GM12878 (cell line): ENCODE data around the gene ANKRD33. TPM values are rescaled to one million over a fixed set of nuclear protein-coding genes. Genes with fewer than 3 reads are reported as not detected.

Experiments used
- ATAC-seq: fragments of 200-7000 bp; cut with Tn5 transposase; 3 replicates; pipeline ENCODE4 v1.9.1; 2020; ENCODE audit warnings: mild to moderate bottlenecking, moderate library complexity
- BruUV-seq: library from RNA; stranded (reverse); fragments of 400-500 nt; replicated peaks from 2 replicates; lab custom pipeline; 2021; lab: Mats Ljungman, UMichigan
- CTCF ChIA-PET: fragments of 300-600 bp; sonication (Branson Sonifier 250); formaldehyde crosslinking; extraction: SDS; loops from one replicate; lab custom pipeline; 2021; ENCODE audit warnings: inconsistent platforms; lab: Yijun Ruan, JAX
- POLR2A ChIA-PET: fragments of 350-600 bp; formaldehyde crosslinking; extraction: SDS; loops from one replicate; lab custom pipeline; 2021; ENCODE audit warnings: inconsistent platforms; lab: Charles Lee
- RAD21 ChIA-PET: fragments of 300-600 bp; sonication (Branson Sonifier 250); formaldehyde crosslinking; loops from one replicate; lab custom pipeline; 2023; ENCODE audit warnings: antibody characterized with exemption; ENCODE audit not compliant: unreplicated experiment; lab: Charles Lee
- SMC1A ChIA-PET: fragments of 300-600 bp; sonication (Branson Sonifier 250); formaldehyde crosslinking; loops from one replicate; lab custom pipeline; 2023; ENCODE audit not compliant: unreplicated experiment, uncharacterized antibody; lab: Charles Lee
- DNase-seq: peaks from one replicate; pipeline ENCODE4 v3.0.0-alpha.2; 2011; ENCODE audit warnings: low read depth, low spot score
- FAIRE-seq: peaks from 3 replicates; lab custom pipeline; 2011; peaks lifted over from hg19 to GRCh38; lab: Jason Lieb, UNC
- H2AFZ ChIP-seq: 2 replicates; pipeline ENCODE4 v1.6.0; 2011; ENCODE audit warnings: low read depth, low read length, control low read depth; ENCODE audit not compliant: control insufficient read depth
- H3K27ac ChIP-seq: 2 replicates; pipeline ENCODE4 v1.5.1; 2011; ENCODE audit warnings: control low read depth; ENCODE audit not compliant: control insufficient read depth, insufficient read depth
- H3K27me3 ChIP-seq, 2 experiments: replicated peaks in 1 of 2; 2 replicates each; pipeline versions ENCODE4 v1.6.0 to v1.6.1; 2011; ENCODE audit warnings: low read length in 1 of 2; ENCODE audit not compliant: control insufficient read depth in 2 of 2, insufficient read depth in 2 of 2
- H3K36me3 ChIP-seq, 2 experiments: 2 replicates each; pipeline ENCODE4 v1.5.1; 2011; ENCODE audit warnings: low read length in 1 of 2; ENCODE audit not compliant: control insufficient read depth in 2 of 2, insufficient read depth in 2 of 2
- H3K4me1 ChIP-seq: 2 replicates; pipeline ENCODE4 v1.6.1; 2011; ENCODE audit warnings: mild to moderate bottlenecking, low read length, moderate library complexity, mixed read lengths; ENCODE audit not compliant: control insufficient read depth, insufficient read depth
- H3K4me2 ChIP-seq: 2 replicates; pipeline ENCODE4 v1.6.0; 2011; ENCODE audit warnings: control low read depth; ENCODE audit not compliant: control insufficient read depth, insufficient read depth
- H3K4me3 ChIP-seq: fragments of 200-600 bp; sonication (generic); 2 replicates; pipeline ENCODE4 v1.5.1; 2016
- H3K79me2 ChIP-seq: 2 replicates; pipeline ENCODE4 v1.6.0; 2011; ENCODE audit warnings: low read length; ENCODE audit not compliant: control insufficient read depth, insufficient read depth
- H3K9ac ChIP-seq: 2 replicates; pipeline ENCODE4 v1.8.0; 2011; ENCODE audit warnings: low read length, control low read depth, mixed read lengths; ENCODE audit not compliant: control insufficient read depth, insufficient read depth
- H3K9me3 ChIP-seq: replicated peaks from 3 replicates; pipeline ENCODE4 v1.5.1; 2011; ENCODE audit warnings: mild to moderate bottlenecking, low read length; ENCODE audit not compliant: control insufficient read depth, insufficient read depth
- H4K20me1 ChIP-seq: 2 replicates; pipeline ENCODE4 v1.6.0; 2011; ENCODE audit not compliant: control insufficient read depth, insufficient read depth
- BHLHE40 ChIP-seq, 2 experiments: fragments of 450-650 bp in 1 of 2; IDR thresholded peaks; 2 replicates each; pipeline ENCODE4 v1.6.1; 2011 to 2017; ENCODE audit warnings: low read depth in 2 of 2, borderline replicate concordance in 1 of 2, improper control_type of control experiment in 1 of 2, low read length in 1 of 2, mild to moderate bottlenecking in 1 of 2
- CBX3 ChIP-seq: fragments of 200-600 bp; sonication (generic); IDR thresholded peaks from 2 replicates; pipeline ENCODE4 v1.6.1; 2016; ENCODE audit warnings: low read depth, borderline replicate concordance
- CTCF ChIP-seq, 3 experiments: IDR thresholded peaks in 2 of 3; conservative IDR thresholded peaks in 1 of 3; 2 replicates each; pipeline ENCODE4 v1.5.1; 2011; ENCODE audit warnings: low read depth in 3 of 3, low read length in 3 of 3, mild to moderate bottlenecking in 3 of 3, control low read depth in 2 of 3, moderate library complexity in 2 of 3, inconsistent platforms in 1 of 3, mixed read lengths in 1 of 3; ENCODE audit not compliant: control insufficient read depth in 2 of 3, insufficient read depth in 1 of 3; ENCODE audit errors: extremely low read depth in 1 of 3
- CUX1 ChIP-seq: IDR thresholded peaks from 2 replicates; pipeline ENCODE4 v1.6.1; 2012; ENCODE audit warnings: improper control_type of control experiment, low read depth, low read length; ENCODE audit not compliant: insufficient replicate concordance
- HCFC1 ChIP-seq: fragments of 150-350 bp; IDR thresholded peaks from 2 replicates; pipeline ENCODE4 v1.6.1; 2014; ENCODE audit warnings: low read length
- KDM1A ChIP-seq: fragments of 200-600 bp; sonication (generic); IDR thresholded peaks from 2 replicates; pipeline ENCODE4 v1.6.1; 2016; ENCODE audit warnings: borderline replicate concordance
- MEF2B ChIP-seq: fragments of 450-650 bp; IDR thresholded peaks from 2 replicates; pipeline ENCODE4 v1.6.1; 2018; ENCODE audit warnings: mild to moderate bottlenecking, moderate library complexity; ENCODE audit not compliant: partially characterized antibody, poor library complexity, severe bottlenecking
- NBN ChIP-seq: fragments of 450-650 bp; IDR thresholded peaks from 2 replicates; pipeline ENCODE4 v1.6.1; 2016
- NFYB ChIP-seq: IDR thresholded peaks from 2 replicates; pipeline ENCODE4 v1.6.1; 2011; ENCODE audit warnings: low read depth, mild to moderate bottlenecking, low read length, improper control_type of control experiment, moderate library complexity; ENCODE audit not compliant: insufficient read depth
- PAX8 ChIP-seq: fragments of 450-650 bp; IDR thresholded peaks from 2 replicates; pipeline ENCODE4 v1.6.1; 2017; ENCODE audit warnings: mild to moderate bottlenecking, moderate library complexity
- RAD21 ChIP-seq: IDR thresholded peaks from 2 replicates; pipeline ENCODE4 v1.6.1; 2011; ENCODE audit warnings: mild to moderate bottlenecking, low read depth, low read length, moderate library complexity; ENCODE audit not compliant: insufficient read depth
- RBBP5 ChIP-seq: fragments of 200-600 bp; sonication (generic); conservative IDR thresholded peaks from 2 replicates; pipeline ENCODE4 v1.6.1; 2016
- SP1 ChIP-seq: IDR thresholded peaks from one replicate; pipeline ENCODE4 v1.6.1; 2011; ENCODE audit warnings: low read depth, low read length
- SRF ChIP-seq, 2 experiments: IDR thresholded peaks; 2 replicates each; pipeline ENCODE4 v1.6.1; 2011; ENCODE audit warnings: low read depth in 2 of 2, low read length in 2 of 2, mild to moderate bottlenecking in 1 of 2, moderate library complexity in 1 of 2
- TCF12 ChIP-seq: IDR thresholded peaks from 2 replicates; pipeline ENCODE4 v1.6.1; 2011; ENCODE audit warnings: low read depth, mild to moderate bottlenecking, low read length
- TCF7 ChIP-seq: IDR thresholded peaks from 2 replicates; pipeline ENCODE4 v1.6.1; 2014; ENCODE audit warnings: antibody characterized with exemption, borderline replicate concordance
- ZNF384 ChIP-seq: IDR thresholded peaks from 2 replicates; pipeline ENCODE4 v1.6.1; 2012; ENCODE audit warnings: low read depth, mild to moderate bottlenecking, low read length, improper control_type of control experiment, borderline replicate concordance
- WGBS: methylation state at CpG from one replicate; pipeline ENCODE4 v1.1.6; 2016; ENCODE audit warnings: low lambda C conversion rate; ENCODE audit not compliant: insufficient replicate concordance, insufficient coverage; ENCODE audit errors: missing lambda C conversion rate; 5-methylcytosine and 5-hydroxymethylcytosine counted together
- in situ Hi-C: fragments of 300-500 bp; cut with MboI; formaldehyde crosslinking; loops from 9 replicates; pipeline ENCODE4 v1.14.3; 2018; ENCODE audit warnings: mixed read lengths
- intact Hi-C: fragments of 100-400 bp; cut with micrococcal nuclease; formaldehyde crosslinking; loops from one replicate; pipeline ENCODE4 v1.14.2; 2022; ENCODE audit not compliant: unreplicated experiment
- polyA plus RNA-seq, 11 experiments: library from polyadenylated mRNA; depleted of rRNA in 4 of 11; unstranded in 6 of 11; stranded (reverse) in 5 of 11; fragments of >200 nt; fragmentation: Nextera tagmentation in 4 of 11; fragmentation: Illumina TruSeq in 1 of 11; extraction: Ambion mirVana in 4 of 11; extraction: Trizol in 1 of 11; gene quantifications; 1 replicate in 1 of 11; 2 replicates in 10 of 11; pipeline versions ENCODE4 v1.2.1 to v1.2.3, GENCODE V29; 2011 to 2016; ENCODE audit warnings: inconsistent platforms in 2 of 11, missing spikeins in 2 of 11, low read depth in 1 of 11
- total RNA-seq, 4 experiments: library from RNA; depleted of rRNA in 3 of 4; stranded (reverse); fragments of >200 nt in 3 of 4; fragmentation: Illumina TruSeq in 1 of 4; extraction: Trizol in 1 of 4; gene quantifications; 2 replicates each; pipeline versions ENCODE4 v1.2.1 to v1.2.3, GENCODE V29; 2013 to 2021

ANKRD33 gene
- total and polyA plus RNA-seq, 10 of the 15 experiments (the other 5 are each of a cell fraction or from before 2014, with no cell fraction given) = not detected

GRCh38 chr12:51923506-51924365 is 35.8 kb downstream of the ANKRD33 start:
- in situ Hi-C loops = no loop called here
- no TSS peak for BruUV-seq
- H4K20me1 ChIP-seq = no peaks in the 10 kb centered on the region
- no peak overlapping the region for H3K27ac ChIP-seq
- H3K9me3 ChIP-seq = no peaks in the 10 kb centered on the region
- ChIA-PET POLR2A (no interaction called here), RAD21 (no interaction called here), SMC1A (interaction anchor here (0.8 to 1.4 kb wide), 2 partner anchors 12 to 54 kb away, joined by 3 read pairs; no protein-coding TSS in a partner anchor), CTCF (interaction anchor here (0.7 to 2.6 kb wide), 9 partner anchors 11 to 196 kb away, joined by 3 to 10 read pairs (median 4); no protein-coding TSS in a partner anchor)
- peak overlapping the region; percentile 66 for H2AFZ ChIP-seq
- no peak overlapping the region for H3K9ac ChIP-seq
- no peaks in the 10 kb centered on the region for H3K79me2 ChIP-seq
- DNase-seq = no peak
- peak; percentile 84 for ATAC-seq
- peaks cover 35% of the 10 kb centered on the region for H3K4me1 ChIP-seq
- peak; percentile 84 for FAIRE-seq
- H3K36me3 ChIP-seq = no peaks in the 10 kb centered on the region
- WGBS = 14% methylated on average over 30 of the region's 31 CpGs
- H3K4me2 ChIP-seq = peak overlapping the region; percentile 24
- H3K27me3 ChIP-seq = no peaks in the 10 kb centered on the region
- intact Hi-C loops = no loop called here
- no peak overlapping the region for H3K4me3 ChIP-seq
- no peak for TF ChIP-seq HCFC1
- no peak for TF ChIP-seq NFYB
- peak; percentile 71 to 86 (median 78) for TF ChIP-seq CTCF (IDR thresholded peaks at IDR 0.05 in 2 of 3, conservative IDR thresholded peaks at IDR 0.05 in 1 of 3; ENCODE audit: control insufficient read depth in 2 of 3, extremely low read depth in 1 of 3, insufficient read depth in 1 of 3, low read depth in 3 of 3, low read length in 3 of 3)
- TF ChIP-seq TCF7 = no peak
- TF ChIP-seq NBN = no peak
- no peak for TF ChIP-seq CUX1
- TF ChIP-seq BHLHE40 (IDR thresholded peaks at IDR 0.05; ENCODE audit: borderline replicate concordance in 1 of 2, low read depth in 2 of 2, low read length in 1 of 2) = peak in 1 of 2 experiments; percentile 20; a peak in 1 of 4 replicates
- TF ChIP-seq TCF12 = peak; percentile 52; the same call in 1 of the 2 replicates
- no peak for TF ChIP-seq SP1
- TF ChIP-seq CBX3 = no peak
- TF ChIP-seq ZNF384 = no peak
- TF ChIP-seq KDM1A = no peak
- no peak for TF ChIP-seq RBBP5
- TF ChIP-seq PAX8 = no peak
- TF ChIP-seq MEF2B = no peak
- TF ChIP-seq RAD21 = 0 out of 2 replicates have a peak, but pooled peaks have one; percentile 8
- TF ChIP-seq SRF (IDR thresholded peaks at IDR 0.05; ENCODE audit: low read depth in 2 of 2, low read length in 2 of 2) = no peak
